DLD1 (cell line): Measurements from ENCODE around the gene ART5.
"Not testable (repeated sequence)": the region's sequence is repeated elsewhere in the genome, so short reads cannot be mapped to it uniquely, and the experiment has no call there.

Experiments
- in situ Hi-C: cut with HindIII; loops from 2 replicates; pipeline ENCODE4 v1.10.0; 2017; ENCODE audit warnings: low sequenced_read_pairs

Gene ART5

DNA sequence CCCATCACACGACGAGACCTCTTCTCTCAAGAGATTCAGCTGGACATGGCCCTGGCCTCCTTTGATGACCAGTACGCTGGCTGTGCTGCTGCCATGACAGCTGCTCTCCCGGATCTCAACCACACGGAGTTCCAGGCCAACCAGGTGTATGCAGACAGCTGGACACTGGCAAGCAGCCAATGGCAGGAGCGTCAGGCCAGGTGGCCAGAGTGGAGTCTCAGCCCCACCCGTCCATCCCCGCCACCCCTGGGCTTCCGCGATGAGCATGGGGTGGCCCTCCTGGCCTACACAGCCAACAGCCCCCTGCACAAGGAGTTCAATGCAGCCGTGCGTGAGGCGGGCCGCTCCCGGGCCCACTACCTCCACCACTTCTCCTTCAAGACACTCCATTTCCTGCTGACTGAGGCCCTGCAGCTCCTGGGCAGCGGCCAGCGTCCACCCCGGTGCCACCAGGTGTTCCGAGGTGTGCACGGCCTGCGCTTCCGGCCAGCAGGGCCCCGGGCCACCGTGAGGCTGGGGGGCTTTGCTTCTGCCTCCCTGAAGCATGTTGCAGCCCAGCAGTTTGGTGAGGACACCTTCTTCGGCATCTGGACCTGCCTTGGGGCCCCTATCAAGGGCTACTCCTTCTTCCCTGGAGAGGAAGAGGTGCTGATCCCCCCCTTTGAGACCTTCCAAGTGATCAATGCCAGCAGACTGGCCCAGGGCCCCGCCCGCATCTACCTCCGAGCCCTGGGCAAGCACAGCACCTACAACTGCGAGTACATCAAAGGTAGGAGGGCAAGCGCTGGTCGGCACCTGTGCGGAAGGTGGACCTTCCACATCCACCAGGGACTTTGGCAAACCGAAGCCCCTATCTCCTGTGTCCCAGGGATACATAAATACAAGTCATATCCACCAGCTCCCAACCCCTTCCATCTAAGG is 18.1 kb upstream of the ART5 start:
- in situ Hi-C loops, result no loop called here

DNA sequence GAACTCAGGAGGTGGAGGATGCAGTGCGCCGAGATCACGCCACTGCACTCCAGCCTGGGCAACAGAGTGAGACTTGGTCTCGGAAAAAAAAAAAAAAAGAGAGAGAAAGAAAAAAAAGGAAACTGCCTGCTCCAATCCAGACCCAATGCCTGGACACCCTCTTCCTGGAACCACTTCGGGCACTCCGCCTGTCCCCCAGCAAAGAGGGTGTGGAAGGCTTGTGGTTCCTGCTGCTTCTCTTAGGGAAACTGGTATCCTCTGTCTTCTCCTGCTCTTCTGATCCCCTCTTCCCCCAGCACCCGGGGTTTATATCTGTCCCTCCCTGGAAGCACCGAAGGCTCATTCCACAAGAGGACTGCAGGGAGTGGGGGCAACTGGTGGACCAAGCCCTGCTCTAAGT is 16.5 kb upstream of the ART5 start:
- in situ Hi-C loops, result no loop called here

DNA sequence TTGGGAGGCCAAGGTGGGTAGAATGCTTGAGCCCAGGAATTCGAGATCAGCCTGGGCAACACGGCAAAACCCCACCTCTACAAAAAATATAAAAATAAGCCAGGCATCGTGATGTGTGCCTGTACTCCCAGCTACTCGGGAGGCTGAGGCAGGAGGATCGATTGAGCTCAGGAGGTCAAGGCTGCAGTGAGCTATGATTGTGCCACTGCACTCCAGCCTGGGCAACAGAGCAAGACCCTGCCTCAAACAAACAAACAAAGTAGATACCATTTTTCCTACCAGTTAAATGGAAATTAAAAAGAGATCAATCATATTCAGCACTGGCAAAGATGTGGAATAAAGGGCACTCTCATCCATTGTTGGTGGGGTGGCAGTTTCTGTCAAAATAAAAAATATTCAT is 15.5 kb upstream of the ART5 start:
- in situ Hi-C loops, result not testable (repeated sequence)

DNA sequence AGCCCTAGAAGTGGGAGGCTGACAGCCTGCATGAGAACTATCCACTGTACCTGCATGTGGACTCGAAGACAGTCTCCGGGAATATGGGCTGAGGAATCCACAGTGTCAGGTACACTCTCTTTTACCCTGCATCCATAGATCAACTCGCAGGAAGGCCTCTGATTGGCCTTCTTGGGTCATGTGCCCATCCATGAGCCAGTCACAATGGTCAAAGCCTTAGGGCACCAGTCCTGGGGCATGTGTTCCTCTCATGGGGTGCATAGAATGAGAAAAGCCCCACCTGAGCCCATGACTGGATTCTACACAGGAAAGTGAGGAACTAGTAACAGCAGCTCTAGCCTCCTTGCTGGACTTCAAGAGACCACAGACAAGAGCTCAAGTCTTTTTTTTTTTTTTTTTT is 13.8 kb upstream of the ART5 start:
- in situ Hi-C loops, result no loop called here

DNA sequence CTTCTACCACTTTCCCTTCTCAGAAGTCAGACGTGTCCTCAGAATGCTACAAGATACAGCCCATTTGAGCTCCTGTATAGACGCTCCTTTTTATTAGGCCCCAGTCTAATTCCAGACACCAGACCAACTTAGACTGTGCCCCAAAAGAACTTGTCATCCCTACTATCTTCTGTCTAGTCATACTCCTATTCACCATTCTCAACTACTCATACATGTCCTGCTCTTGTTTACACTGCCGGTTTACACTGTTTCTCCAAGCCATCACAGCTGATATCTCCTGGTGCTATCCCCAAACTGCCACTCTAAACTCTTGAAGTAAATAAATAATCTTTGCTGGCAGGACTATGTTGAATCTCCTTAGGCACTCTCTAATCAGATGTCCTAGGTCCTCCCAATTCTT is 10.7 kb upstream of the ART5 start:
- in situ Hi-C loops, result not testable (repeated sequence)

DNA sequence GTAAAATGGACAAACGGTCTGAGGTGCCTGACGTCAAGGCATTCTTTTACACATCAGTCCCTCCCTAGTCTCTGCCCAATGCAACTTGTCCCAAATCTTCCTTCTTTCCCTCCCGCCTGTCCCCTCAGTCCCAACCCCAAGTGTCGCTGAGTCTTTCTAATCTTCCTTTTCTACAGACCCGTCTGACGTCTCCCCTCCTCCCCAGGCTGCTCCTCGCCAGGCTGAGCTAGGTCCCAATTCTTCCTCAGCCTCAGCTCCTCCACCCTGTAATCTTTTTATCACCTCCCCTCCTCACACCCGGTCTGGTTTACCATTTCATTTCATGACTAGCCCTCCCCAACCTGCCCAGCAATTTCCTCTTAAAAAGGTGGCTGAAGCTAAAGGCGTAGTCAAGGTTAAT is 7.6 kb upstream of the ART5 start:
- in situ Hi-C loops, result not testable (repeated sequence)

DNA sequence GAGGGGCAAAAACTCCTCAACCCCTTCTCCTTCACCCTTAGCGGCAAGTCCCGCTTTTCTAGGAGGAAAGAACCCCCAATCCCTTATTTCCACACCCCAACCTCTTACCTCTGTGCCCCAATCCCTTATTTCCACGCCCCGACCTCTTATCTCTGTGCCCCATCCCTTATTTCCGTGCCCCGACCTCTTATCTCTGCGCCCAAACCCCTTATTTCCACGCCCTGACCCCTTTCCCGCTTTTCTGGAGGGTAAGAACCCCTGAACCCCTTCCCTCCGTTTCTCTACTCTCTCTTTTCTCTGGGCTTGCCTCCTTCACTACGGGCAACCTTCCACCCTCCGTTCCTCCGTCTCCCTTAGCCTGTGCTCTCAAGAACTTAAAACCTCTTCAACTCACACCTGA is 7.1 kb upstream of the ART5 start:
- in situ Hi-C loops, result not testable (repeated sequence)

DNA sequence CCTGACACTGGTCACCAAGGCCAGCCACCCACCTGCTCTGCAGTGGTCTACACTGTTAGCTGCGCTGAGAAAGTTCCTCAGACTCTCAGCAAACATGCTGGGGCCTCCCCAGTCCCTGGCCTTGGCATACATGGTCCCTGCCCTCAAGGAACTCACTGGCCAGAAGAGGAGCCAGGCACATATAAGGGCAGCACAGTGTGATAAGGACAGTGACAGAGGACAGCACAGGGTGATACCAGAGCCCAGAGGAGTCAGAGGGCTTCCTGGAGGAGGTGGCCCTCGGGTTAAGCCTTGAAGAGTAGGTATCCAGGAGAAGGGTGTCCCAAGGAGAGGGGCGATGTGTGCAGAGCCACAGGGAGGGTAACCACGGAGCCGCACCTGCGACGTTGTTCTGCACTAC is 3.8 kb upstream of the ART5 start:
- in situ Hi-C loops, result no loop called here

DNA sequence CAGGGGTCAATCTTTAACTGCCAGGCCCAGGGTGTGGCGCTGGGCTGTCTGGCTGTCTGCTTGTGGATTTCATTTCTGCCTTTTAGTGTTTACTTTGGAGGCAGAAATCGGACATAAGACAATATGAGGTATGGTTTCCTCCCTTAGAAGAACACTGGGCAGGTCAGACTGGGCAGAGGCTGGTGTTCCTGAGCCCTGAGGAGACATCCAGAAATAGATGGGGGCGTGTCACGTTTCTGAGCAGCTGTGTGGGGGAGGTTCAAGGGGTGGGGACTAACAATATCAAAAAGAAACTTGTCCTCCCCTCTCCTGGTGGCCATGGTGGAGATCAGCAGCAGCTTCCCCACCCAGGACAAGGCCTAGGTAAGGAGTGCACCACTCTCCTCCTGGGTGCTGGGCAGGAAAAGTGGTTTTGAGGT is 3.0 kb upstream of the ART5 start, which contains the start of gene ART1:
Gene ART1, plus strand, starts transcription at position 312 of the 419 bp plus-strand sequence. CDS start 14,086 bp downstream, outside the sequence.
- in situ Hi-C loops, result no loop called here

DNA sequence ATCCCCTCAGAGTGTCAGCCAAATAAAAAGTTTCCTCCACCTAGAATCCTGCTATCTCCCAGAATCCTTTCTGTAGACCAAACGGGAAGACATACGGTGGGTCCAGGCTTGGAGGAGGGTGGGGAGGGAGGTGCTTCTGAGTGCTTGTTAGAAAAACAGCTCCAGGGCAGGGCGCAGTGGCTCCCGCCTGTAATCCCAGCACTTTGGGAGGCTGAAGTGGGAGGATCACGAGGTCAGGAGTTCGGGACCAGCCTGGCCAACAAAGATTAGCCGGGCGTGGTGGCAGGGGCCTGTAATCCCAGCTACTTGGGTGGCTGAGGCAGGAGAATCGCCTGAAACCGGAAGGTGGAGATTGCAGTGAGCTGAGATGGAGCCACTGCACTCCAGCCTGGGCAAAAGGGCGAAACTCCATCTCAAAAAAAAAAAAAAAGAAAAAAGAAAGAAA is 1.3 kb upstream of the ART5 start:
- in situ Hi-C loops, result not testable (repeated sequence)

DNA sequence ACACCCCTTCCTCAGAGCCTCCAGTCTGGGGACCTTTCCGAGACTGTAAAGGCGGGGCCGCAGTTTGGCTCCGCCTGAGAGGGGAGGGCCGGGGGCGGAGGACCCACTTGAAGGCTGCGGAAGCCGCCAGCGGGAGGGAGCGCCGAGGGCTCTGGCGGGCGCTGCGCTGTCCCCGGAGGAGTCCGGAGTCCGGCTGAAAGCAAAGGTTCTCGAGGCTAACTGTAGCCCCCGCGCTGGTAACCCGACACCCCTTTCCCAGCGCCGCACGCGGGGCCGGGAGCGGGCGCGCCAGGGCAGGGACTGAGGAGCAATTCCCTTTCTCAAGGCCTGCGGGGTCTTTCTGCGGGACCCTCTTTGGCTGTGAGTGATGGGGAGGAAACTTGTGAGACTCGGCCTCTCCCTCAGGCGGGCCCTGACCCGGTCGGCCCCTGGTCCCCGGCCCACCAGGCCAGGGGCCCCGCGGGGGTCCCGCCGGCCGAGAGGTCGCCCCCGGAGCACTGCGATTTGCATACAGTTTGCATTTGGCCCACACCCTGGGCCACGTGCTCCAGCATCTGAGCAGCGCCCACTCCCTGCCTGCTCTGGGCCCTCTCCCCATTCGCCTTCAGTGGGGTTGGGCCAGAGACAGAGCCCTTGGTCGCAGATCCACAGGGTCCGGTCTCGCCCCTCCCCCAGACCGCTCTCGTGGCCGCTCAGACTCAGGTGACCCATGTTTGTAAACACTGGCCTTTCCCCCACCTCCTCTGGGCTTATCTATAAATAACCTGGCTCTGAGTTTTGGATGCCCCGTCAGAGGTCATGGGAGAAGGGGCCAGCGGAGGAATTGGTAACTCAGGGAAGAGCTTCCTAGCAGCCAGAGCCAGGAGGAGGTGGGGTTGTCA is 519 bp upstream of the ART5 start:
- in situ Hi-C loops, result no loop called here

DNA sequence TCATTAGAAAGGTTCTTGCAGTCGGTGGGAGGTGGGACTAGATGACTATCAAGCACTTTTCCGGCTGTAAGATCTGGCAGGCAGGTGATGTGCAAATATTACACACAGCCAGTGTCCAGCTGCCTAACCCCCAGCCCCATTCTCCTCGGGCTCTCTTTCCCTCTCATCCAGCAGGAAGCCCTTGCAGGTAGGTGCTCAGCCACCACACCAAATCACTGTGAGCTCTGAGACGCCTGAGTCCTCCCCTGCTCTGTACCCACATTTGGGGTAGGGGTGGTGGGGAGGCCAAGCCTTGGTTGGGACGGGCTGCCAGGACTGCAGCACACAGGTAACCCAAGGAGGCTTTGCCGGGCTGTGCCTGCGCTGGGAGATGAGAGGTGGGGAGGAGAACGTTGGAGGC is 601 bp downstream of the ART5 start:
- in situ Hi-C loops, result no loop called here

DNA sequence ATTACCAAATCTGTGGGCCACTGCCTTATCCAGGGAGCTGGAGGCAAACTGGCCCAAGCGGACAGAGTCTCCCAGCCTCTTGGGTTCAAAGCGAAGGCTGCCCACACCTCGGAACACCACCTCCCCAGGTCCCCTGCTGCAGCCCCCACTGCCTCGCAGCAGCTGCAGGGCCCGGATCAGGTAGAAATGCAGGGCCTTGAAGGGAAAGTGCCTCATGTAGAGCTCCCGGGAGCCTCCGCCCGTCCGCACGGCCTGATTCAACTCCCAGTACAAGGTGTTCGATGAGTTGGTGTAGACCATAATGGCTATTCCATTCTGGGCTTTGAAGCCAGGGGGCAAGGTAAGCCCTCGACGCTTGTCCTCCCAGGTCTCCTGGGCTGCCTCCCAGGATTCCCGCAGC is 2.0 kb downstream of the ART5 start:
- in situ Hi-C loops, result no loop called here

DNA sequence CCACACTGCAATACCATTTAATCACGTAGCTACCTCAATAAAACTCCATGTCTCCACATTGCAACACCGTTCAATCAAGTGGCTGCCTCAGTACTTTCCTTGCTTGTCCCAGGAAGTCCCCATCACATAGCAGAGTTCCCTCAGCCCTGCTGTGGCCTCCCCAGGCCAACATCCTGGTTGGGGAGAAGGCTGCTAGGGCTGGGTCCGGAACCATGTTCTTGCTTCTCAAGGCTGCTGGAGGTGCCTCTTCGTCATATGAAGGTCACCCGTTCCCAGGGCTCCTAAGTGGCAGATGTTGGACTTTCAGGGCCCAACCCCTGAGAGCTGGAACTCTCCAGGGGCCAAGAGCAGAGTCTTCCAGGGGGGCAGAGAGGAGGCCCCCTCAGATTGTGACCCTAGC is 3.3 kb downstream of the ART5 start:
- in situ Hi-C loops, result no loop called here

DNA sequence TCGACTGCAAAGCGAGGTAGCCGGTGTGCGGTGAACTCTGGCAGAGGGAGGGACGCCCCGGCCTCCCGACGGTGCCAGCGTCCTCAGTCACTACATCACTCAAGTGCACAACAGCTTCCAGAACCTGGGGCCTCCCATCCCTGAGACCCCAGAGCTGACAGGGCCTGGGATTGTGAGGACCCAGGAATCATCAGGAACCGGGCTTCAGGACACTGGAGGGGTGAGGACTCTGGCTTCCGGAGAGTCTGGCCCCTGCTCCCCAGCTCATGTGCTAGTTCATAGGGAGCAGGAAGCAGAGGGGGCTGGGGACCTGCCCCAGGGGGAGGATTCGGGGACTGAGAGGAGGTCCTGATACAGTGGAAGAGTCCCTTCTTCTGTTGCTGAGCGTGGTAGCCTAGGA is 4.6 kb downstream of the ART5 start:
- in situ Hi-C loops, result no loop called here

DNA sequence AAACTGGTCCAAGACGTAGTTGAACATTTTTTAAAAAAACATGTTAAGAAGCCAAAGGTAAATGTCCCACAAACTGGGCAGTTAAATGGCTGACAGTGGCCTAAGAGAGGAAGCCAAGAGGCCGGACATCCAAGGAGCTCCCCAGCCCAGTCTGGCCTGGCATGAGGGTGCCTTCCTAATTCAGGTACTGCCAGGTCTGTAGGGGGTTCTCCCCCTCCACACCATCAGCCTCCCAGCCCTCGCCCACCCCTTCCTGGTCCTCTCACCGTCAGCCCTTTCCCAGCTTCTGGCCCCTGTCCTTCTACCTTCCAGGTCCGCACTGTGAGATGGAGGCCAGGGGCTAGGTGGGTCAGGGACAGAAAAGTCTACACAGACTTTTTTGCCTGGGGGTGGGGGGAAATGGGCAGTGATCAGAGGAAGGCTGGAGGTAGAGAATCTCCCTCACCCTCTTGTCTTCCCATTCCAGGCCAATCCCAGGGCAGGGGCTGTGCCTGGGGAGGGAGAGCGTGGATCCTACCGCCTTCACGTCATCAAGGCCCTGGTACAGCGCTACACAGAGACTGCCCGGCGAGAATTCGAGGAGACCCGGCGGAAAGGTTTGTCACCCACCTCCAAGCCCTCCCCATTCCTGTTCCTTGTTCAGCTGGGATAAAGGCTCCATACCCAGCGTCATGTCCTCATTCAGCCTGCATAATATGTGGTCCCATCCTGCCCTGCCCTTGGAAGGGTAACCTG is 6.0 kb downstream of the ART5 start:
- in situ Hi-C loops, result no loop called here

DNA sequence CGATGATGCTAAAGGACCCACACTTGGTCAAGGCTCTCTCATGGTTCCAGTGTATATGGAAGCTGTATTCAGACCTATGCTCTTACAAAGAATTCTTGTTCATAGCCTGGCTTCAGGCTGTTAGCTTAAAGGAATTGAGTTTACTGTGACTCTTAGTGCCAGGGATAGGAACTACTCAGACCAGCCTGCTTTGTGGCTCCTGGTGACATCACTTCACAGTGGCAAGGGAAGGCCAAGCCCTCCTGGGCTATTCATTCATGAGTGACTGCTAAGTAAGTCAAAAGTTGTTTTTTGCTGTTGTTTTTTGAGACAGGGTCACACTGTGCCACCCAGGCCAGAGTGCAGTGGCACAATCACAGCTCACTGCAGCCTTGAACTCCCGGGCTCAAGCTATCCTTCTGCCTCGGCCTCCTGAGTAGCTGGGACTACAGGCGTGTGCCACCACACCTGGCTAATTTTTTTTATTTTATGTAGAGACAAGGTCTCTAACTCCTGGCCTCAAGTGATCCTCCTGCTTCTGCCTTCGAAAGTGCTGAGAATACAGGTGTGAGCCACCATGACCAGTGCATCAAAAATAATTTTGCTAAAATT is 9.6 kb downstream of the ART5 start:
- in situ Hi-C loops, result no loop called here

DNA sequence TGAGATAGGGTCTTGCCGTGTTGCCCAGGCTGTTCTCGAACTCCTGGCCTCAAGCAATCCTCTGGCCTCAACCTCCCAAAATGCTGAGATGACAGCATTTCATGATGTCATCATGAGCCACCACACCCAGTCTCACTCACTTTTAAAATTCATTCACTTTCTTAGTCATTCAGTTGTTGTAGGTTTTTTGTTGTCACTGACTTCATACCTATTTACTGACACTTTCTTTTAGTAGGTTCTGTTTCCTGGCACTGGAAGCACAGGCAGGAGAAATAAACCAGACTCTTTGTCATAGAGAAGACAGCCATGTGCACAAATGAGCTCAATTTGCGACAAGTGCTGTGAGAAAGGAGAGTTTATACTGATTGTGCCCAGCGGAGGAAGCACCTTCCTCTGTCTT is 10.5 kb downstream of the ART5 start:
- in situ Hi-C loops, result no loop called here

DNA sequence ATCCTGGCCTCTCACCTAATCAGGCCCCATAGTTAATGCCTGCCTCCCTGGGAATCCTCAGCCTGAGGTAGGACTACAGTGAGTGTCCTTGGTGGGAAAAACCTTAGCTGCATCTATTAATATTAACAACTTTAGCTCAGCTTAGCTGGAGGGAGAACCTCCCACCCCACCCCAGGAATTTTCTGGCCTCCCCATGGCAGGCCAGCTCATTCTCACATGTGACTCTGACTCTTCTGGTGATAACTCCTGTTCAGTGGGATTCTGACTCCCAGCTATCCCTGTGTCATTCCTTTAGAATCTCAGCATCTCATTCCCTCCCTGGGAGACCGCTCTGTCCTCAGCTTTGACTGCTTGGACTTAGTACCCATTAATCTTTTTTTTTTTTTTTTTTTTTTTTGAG is 14.5 kb downstream of the ART5 start:
- in situ Hi-C loops, result no loop called here

DNA sequence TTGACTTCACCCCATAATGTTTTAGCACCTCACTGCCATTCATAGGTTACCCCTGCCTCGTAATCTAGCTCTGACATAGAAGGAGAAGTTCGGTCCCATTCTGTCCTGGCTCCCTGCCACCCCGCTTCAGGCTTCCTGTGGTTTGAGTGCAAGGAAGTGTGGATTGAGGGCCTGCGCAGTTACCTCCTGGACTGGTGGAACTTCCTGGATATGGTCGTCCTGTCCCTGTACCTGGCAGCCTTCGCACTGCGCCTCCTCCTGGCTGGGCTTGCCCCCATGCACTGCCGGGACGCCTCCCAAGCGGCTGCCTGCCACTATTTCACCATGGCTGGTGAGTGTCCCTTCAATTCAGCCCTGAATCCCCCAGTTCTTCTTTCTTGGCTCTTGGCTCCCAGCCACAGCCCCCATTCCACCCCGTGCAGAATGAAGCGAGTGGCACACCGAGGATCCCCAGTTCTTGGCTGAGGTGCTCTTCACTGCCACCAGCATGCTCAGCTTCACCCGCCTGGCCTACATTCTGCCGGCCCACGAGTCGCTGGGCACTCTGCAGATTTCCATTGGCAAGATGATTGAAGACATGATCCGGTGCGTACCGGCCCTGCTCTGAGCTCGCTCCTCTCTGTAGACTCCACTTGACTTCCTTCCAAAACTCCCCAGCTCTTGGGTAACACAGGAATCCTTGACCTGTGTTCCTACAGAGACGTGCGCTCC is 15.4 kb downstream of the ART5 start:
- in situ Hi-C loops, result no loop called here
